K562 (cell line): ENCODE results near the gene UBL7. TPM values are rescaled to one million over a fixed set of nuclear protein-coding genes. Genes with fewer than 3 reads are reported as not detected.

Experiments
- ATF7 ChIP-seq: fragments of 450-650 bp; IDR thresholded peaks from 2 replicates; pipeline ENCODE4 v1.7.1; 2014; ENCODE audit warnings: mild to moderate bottlenecking, moderate library complexity
- BDP1 ChIP-seq: IDR thresholded peaks from 3 replicates; pipeline ENCODE4 v1.6.1; 2011; ENCODE audit not compliant: insufficient read length, insufficient read depth
- CEBPZ ChIP-seq: fragments of 150-350 bp; IDR thresholded peaks from 2 replicates; pipeline ENCODE4 v1.6.1; 2014; ENCODE audit warnings: low read depth, mild to moderate bottlenecking, low read length, borderline replicate concordance
- ELF1 ChIP-seq: fragments of 200-800 bp; sonication (Bioruptor generic); IDR thresholded peaks from 2 replicates; pipeline ENCODE4 v1.6.1; 2016; ENCODE audit warnings: missing genetic modification characterization, missing compliant biosample characterization
- ELK1 ChIP-seq: sonication (generic); formaldehyde crosslinking; IDR thresholded peaks from 2 replicates; pipeline ENCODE4 v1.8.1; 2022; ENCODE audit warnings: missing genetic modification reagents
- FOXA3 ChIP-seq, 2 experiments: fragments of 450-650 bp in 1 of 2; sonication (generic) in 1 of 2; formaldehyde crosslinking; IDR thresholded peaks in 1 of 2; conservative IDR thresholded peaks in 1 of 2; 2 replicates each; pipeline versions ENCODE4 v1.4.0 to v1.8.0; 2020 to 2022; ENCODE audit warnings: mild to moderate bottlenecking in 2 of 2, missing genetic modification reagents in 1 of 2
- FOXJ2 ChIP-seq: fragments of 200-800 bp; sonication (Bioruptor generic); IDR thresholded peaks from 2 replicates; pipeline ENCODE4 v1.6.1; 2016; ENCODE audit warnings: missing genetic modification characterization, missing compliant biosample characterization
- ILF3 ChIP-seq: fragments of 450-650 bp; IDR thresholded peaks from 2 replicates; pipeline ENCODE4 v1.6.1; 2018; ENCODE audit warnings: antibody characterized with exemption, mild to moderate bottlenecking, moderate library complexity, borderline replicate concordance
- NCOA6 ChIP-seq: fragments of 450-650 bp; IDR thresholded peaks from 2 replicates; pipeline ENCODE4 v1.6.1; 2017; ENCODE audit warnings: mild to moderate bottlenecking
- PPARD ChIP-seq: fragments of 250-450 bp; sonication (Bioruptor Pico); IDR thresholded peaks from 2 replicates; pipeline ENCODE4 v1.8.0; 2022; ENCODE audit warnings: inconsistent platforms, mild to moderate bottlenecking, moderate library complexity
- PTTG1 ChIP-seq: fragments of 450-650 bp; IDR thresholded peaks from 2 replicates; pipeline ENCODE4 v1.6.1; 2016; ENCODE audit warnings: low read depth, mild to moderate bottlenecking, missing genetic modification characterization, missing compliant biosample characterization
- SRSF7 ChIP-seq: fragments of 200-400 bp; formaldehyde crosslinking; optimal IDR thresholded peaks from 2 replicates; pipeline ENCODE3; 2017; ENCODE audit warnings: mild to moderate bottlenecking, low read depth, low read length
- TEAD1 ChIP-seq, 2 experiments: fragments of 450-650 bp in 1 of 2; sonication (generic) in 1 of 2; formaldehyde crosslinking; IDR thresholded peaks; 2 replicates each; pipeline versions ENCODE4 v1.4.0 to v1.8.0; 2020 to 2022; ENCODE audit warnings: mild to moderate bottlenecking in 2 of 2, missing genetic modification reagents in 1 of 2
- TFE3 ChIP-seq: fragments of 450-650 bp; formaldehyde crosslinking; IDR thresholded peaks from 2 replicates; pipeline ENCODE4 v1.4.0; 2020; ENCODE audit warnings: mild to moderate bottlenecking, mixed read lengths
- TSC22D4 ChIP-seq: fragments of 450-650 bp; IDR thresholded peaks from 2 replicates; pipeline ENCODE4 v1.6.1; 2016; ENCODE audit warnings: missing genetic modification characterization, missing biosample characterization, control low read depth
- ZNF212 ChIP-seq: fragments of 450-650 bp; formaldehyde crosslinking; IDR thresholded peaks from 2 replicates; pipeline ENCODE4 v1.4.0; 2020; ENCODE audit warnings: mild to moderate bottlenecking
- ZNF217 ChIP-seq: sonication (generic); formaldehyde crosslinking; IDR thresholded peaks from 2 replicates; pipeline ENCODE4 v1.8.0; 2022; ENCODE audit warnings: mild to moderate bottlenecking, missing genetic modification reagents
- ZNF280A ChIP-seq: fragments of 450-650 bp; IDR thresholded peaks from 2 replicates; pipeline ENCODE4 v1.6.1; 2018; ENCODE audit warnings: mild to moderate bottlenecking, low read depth; ENCODE audit not compliant: partially characterized antibody
- polyA plus RNA-seq, 8 experiments: library from polyadenylated mRNA; depleted of rRNA in 4 of 8; stranded (reverse) in 5 of 8; unstranded in 3 of 8; fragments of >200 nt; fragmentation: Nextera tagmentation in 2 of 8; fragmentation: Illumina TruSeq in 1 of 8; extraction: Ambion mirVana in 2 of 8; extraction: Trizol in 1 of 8; gene quantifications; 2 replicates each; pipeline versions ENCODE4 v1.2.1 to v1.2.3, GENCODE V29; 2011 to 2014; ENCODE audit warnings: inconsistent platforms in 1 of 8, missing spikeins in 1 of 8
- total RNA-seq, 7 experiments: library from RNA; depleted of rRNA in 6 of 7; stranded (reverse); fragments of >200 nt in 6 of 7; fragmentation: Illumina TruSeq in 2 of 7; extraction: Trizol in 2 of 7; gene quantifications; 2 replicates each; pipeline versions ENCODE4 v1.2.1 to v1.2.3, GENCODE V29; 2011 to 2021; ENCODE audit warnings: low replicate concordance in 1 of 7
- TF ChIP-seq, protein P1 (sequence below): fragments of 250-450 bp; sonication (Bioruptor Pico); IDR thresholded peaks from 2 replicates; pipeline ENCODE4 v1.4.0; 2020

UBL7 gene
- total and polyA plus RNA-seq, 9 of the 15 experiments (the other 6 are each of a cell fraction or from before 2014, with no cell fraction given), result 19.2 to 63.4 (median 44.9) TPM

DNA sequence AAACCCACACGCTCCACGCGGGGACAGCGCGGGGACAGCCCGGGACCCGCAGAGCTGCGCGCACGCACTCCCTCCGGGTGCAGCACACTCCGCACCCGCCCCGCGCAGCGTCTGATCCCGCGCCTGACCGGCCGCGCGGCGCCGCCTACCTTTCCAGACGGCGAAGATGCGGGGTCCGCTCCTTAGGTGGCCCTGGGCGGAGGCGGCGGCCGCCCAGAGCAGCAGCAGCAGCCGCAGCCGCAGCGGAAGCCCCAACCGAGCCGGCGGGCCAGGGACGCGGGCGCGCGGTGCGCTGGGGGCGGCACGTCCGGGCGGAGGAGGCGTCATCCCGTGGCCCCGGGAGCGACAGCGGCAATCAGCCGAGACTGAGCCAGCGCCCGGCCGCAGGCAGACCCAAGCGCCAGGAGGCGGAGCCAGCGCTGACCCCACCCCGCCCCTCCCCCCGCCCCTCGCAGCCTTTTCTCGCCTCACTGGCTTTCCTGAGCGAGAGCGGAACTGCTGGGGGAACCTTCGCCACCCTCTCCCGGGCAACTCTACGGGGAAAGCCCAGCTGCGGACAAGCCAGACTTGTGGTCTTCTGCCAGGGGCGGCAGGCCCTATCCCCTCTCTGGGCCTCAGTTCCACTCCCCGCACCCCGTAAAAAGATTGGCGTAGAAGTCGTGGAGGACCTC lies 27.2 kb downstream of the UBL7 start, which contains the start of gene SEMA7A (continued):
- TF ChIP-seq CEBPZ (no peak), ELK1 (CRISPR knock-in tag) (no peak), SRSF7 (no peak), PPARD (CRISPR knock-in tag) (no peak), FOXJ2 (tag) (0 out of 2 replicates have a peak, but pooled peaks have one; percentile 36), ILF3 (no peak), ATF7 (peak; percentile 73; the same call in 1 of the 2 replicates), BDP1 (no peak), TFE3 (CRISPR knock-in tag) (no peak), TSC22D4 (tag) (no peak), ZNF212 (CRISPR knock-in tag) (no peak), TEAD1 (CRISPR knock-in tag; IDR thresholded peaks at IDR 0.05) (no peak), NCOA6 (no peak), FOXA3 (CRISPR knock-in tag; conservative IDR thresholded peaks at IDR 0.05 in 1 of 2, IDR thresholded peaks at IDR 0.05 in 1 of 2) (no peak), ZNF217 (no peak), ELF1 (no peak), ZNF280A (no peak), PTTG1 (tag) (no peak)
- TF ChIP-seq, protein P1, sequence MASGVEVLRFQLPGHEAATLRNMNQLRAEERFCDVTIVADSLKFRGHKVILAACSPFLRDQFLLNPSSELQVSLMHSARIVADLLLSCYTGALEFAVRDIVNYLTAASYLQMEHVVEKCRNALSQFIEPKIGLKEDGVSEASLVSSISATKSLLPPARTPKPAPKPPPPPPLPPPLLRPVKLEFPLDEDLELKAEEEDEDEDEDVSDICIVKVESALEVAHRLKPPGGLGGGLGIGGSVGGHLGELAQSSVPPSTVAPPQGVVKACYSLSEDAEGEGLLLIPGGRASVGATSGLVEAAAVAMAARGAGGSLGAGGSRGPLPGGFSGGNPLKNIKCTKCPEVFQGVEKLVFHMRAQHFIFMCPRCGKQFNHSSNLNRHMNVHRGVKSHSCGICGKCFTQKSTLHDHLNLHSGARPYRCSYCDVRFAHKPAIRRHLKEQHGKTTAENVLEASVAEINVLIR (CRISPR knock-in tag), result no peak
